SK-N-SH (cell line): Measurements from ENCODE around the gene KIF16B. TPM values are rescaled to one million over a fixed set of nuclear protein-coding genes. Genes with fewer than 3 reads are reported as not detected.
"Not testable (repeated sequence)": the region's sequence is repeated elsewhere in the genome, so short reads cannot be mapped to it uniquely, and the experiment has no call there.

Source experiments
- CTCF ChIA-PET: fragments of 300-600, 350-600 bp; formaldehyde crosslinking; extraction: SDS; loops from one replicate; lab custom pipeline; 2021; lab: Yijun Ruan, JAX
- POLR2A ChIA-PET: fragments of 350-600 bp; sonication (Branson Sonifier 250); formaldehyde crosslinking; extraction: SDS; loops from one replicate; lab custom pipeline; 2020; ENCODE audit warnings: antibody characterized with exemption, inconsistent platforms; lab: Yijun Ruan, JAX
- DNase-seq: peaks from one replicate; pipeline ENCODE4 v3.0.0; 2012
- H2AFZ ChIP-seq: fragments of 200-600 bp; sonication (generic); 2 replicates; pipeline ENCODE4 v1.8.1; 2016; ENCODE audit warnings: antibody characterized with exemption, mild to moderate bottlenecking, low read depth
- H3F3A ChIP-seq: fragments of 200-600 bp; sonication (generic); replicated peaks from 2 replicates; pipeline ENCODE3; 2016; ENCODE audit warnings: antibody characterized with exemption, mild to moderate bottlenecking; ENCODE audit not compliant: insufficient read depth
- H3K27ac ChIP-seq, 2 experiments: fragments of 200-500 bp in 1 of 2; fragments of 200-600 bp in 1 of 2; sonication (Bioruptor generic) in 1 of 2; sonication (generic), shearing (Covaris generic) in 1 of 2; 2 replicates each; pipeline versions ENCODE4 v1.5.1 to v1.6.1; 2014 to 2016; ENCODE audit warnings: low read depth in 2 of 2, inconsistent platforms in 1 of 2, low read length in 1 of 2, mild to moderate bottlenecking in 1 of 2, mixed read lengths in 1 of 2
- H3K27me3 ChIP-seq: fragments of 200-600 bp; sonication (generic), shearing (Covaris generic); 2 replicates; pipeline ENCODE4 v1.6.1; 2016; ENCODE audit warnings: mixed run types; ENCODE audit not compliant: insufficient read depth
- H3K36me3 ChIP-seq, 2 experiments: fragments of 200-500 bp in 1 of 2; fragments of 200-600 bp in 1 of 2; sonication (Bioruptor generic) in 1 of 2; sonication (generic) in 1 of 2; replicated peaks in 1 of 2; 2 replicates each; pipeline versions ENCODE3 to v1.5.1; 2014 to 2016; ENCODE audit warnings: low read length in 1 of 2, mild to moderate bottlenecking in 1 of 2; ENCODE audit not compliant: insufficient read depth in 2 of 2, control insufficient read depth in 1 of 2
- H3K4me1 ChIP-seq, 2 experiments: fragments of 200-500 bp in 1 of 2; fragments of 200-600 bp in 1 of 2; sonication (Bioruptor generic) in 1 of 2; sonication (generic), shearing (Covaris generic) in 1 of 2; 2 replicates each; pipeline versions ENCODE4 v1.5.1 to v1.6.1; 2014 to 2016; ENCODE audit warnings: low read depth in 1 of 2, low read length in 1 of 2, mixed run types in 1 of 2; ENCODE audit not compliant: insufficient read depth in 2 of 2, control insufficient read depth in 1 of 2
- H3K4me2 ChIP-seq: fragments of 200-600 bp; sonication (generic), shearing (Covaris generic); 2 replicates; pipeline ENCODE4 v1.6.1; 2017; ENCODE audit warnings: mixed run types
- H3K4me3 ChIP-seq, 2 experiments: fragments of 200-500 bp in 1 of 2; fragments of 200-600 bp in 1 of 2; sonication (Bioruptor generic) in 1 of 2; sonication (generic), shearing (Covaris generic) in 1 of 2; 2 replicates each; pipeline versions ENCODE4 v1.5.1 to v1.8.1; 2014 to 2016; ENCODE audit warnings: low read depth in 2 of 2, inconsistent platforms in 1 of 2, low read length in 1 of 2, mild to moderate bottlenecking in 1 of 2, mixed read lengths in 1 of 2, moderate library complexity in 1 of 2
- H3K79me2 ChIP-seq: fragments of 200-600 bp; sonication (generic); 2 replicates; pipeline ENCODE4 v1.8.1; 2017; ENCODE audit warnings: mild to moderate bottlenecking; ENCODE audit not compliant: insufficient read depth
- H3K9ac ChIP-seq: fragments of 200-600 bp; sonication (generic); 2 replicates; pipeline ENCODE4 v1.6.1; 2017; ENCODE audit warnings: mixed run types
- H3K9me2 ChIP-seq: fragments of 200-600 bp; sonication (generic); 2 replicates; pipeline ENCODE4 v1.6.1; 2017; ENCODE audit warnings: mixed run types
- H3K9me3 ChIP-seq: fragments of 200-600 bp; sonication (generic); 2 replicates; pipeline ENCODE4 v1.6.1; 2017; ENCODE audit warnings: mixed run types, mild to moderate bottlenecking, moderate library complexity
- H4K20me1 ChIP-seq: fragments of 200-600 bp; sonication (generic); 2 replicates; pipeline ENCODE4 v1.6.1; 2017; ENCODE audit warnings: mild to moderate bottlenecking, mixed run types; ENCODE audit not compliant: insufficient read depth
- EZH2phosphoT487 ChIP-seq: fragments of 200-600 bp; sonication (generic); IDR thresholded peaks from 2 replicates; pipeline ENCODE4 v1.6.1; 2017; ENCODE audit warnings: low read depth, mixed run types, mild to moderate bottlenecking, antibody characterized with exemption, moderate library complexity, borderline replicate concordance
- IRF3 ChIP-seq: fragments of 150-350 bp; IDR thresholded peaks from 2 replicates; pipeline ENCODE4 v1.6.1; 2016; ENCODE audit warnings: mild to moderate bottlenecking, low read depth, low read length
- NFIC ChIP-seq: IDR thresholded peaks from 2 replicates; pipeline ENCODE4 v1.4.0; 2012; ENCODE audit warnings: borderline replicate concordance
- NRF1 ChIP-seq: IDR thresholded peaks from 2 replicates; pipeline ENCODE4 v1.6.1; 2012; ENCODE audit warnings: low read depth, mild to moderate bottlenecking, low read length
- POLR2AphosphoS5 ChIP-seq: IDR thresholded peaks from 2 replicates; pipeline ENCODE4 v1.6.1; 2012; ENCODE audit warnings: low read depth, low read length
- RAD21 ChIP-seq: IDR thresholded peaks from 2 replicates; pipeline ENCODE4 v1.6.1; 2012; ENCODE audit warnings: mild to moderate bottlenecking, low read length
- RCOR1 ChIP-seq: fragments of 150-350 bp; IDR thresholded peaks from 2 replicates; pipeline ENCODE4 v1.6.1; 2017; ENCODE audit warnings: antibody characterized with exemption, low read length
- SIN3A ChIP-seq: IDR thresholded peaks from 2 replicates; pipeline ENCODE4 v1.6.1; 2012; ENCODE audit warnings: low read depth, mild to moderate bottlenecking, low read length, moderate library complexity, borderline replicate concordance
- SMC3 ChIP-seq: IDR thresholded peaks from 2 replicates; pipeline ENCODE4 v1.6.1; 2012; ENCODE audit warnings: low read depth, low read length, improper control_type of control experiment
- TEAD4 ChIP-seq: IDR thresholded peaks from 2 replicates; pipeline ENCODE4 v1.4.0; 2012; ENCODE audit warnings: mild to moderate bottlenecking, borderline replicate concordance; ENCODE audit not compliant: insufficient read depth
- YY1 ChIP-seq: IDR thresholded peaks from 2 replicates; pipeline ENCODE4 v1.4.0; 2012; ENCODE audit warnings: low read depth, mild to moderate bottlenecking
- WGBS: methylation state at CpG from one replicate; pipeline ENCODE4 v1.1.6; 2017; ENCODE audit warnings: low lambda C conversion rate; 5-methylcytosine and 5-hydroxymethylcytosine counted together
- polyA plus RNA-seq, 3 experiments: library from polyadenylated mRNA; depleted of rRNA; stranded (reverse); fragments of >200 nt; gene quantifications; 2 replicates each; pipeline ENCODE4 v1.2.3, GENCODE V29; 2012
- TF ChIP-seq, protein P1 (sequence below): IDR thresholded peaks from 2 replicates; pipeline ENCODE4 v1.4.0; 2012; ENCODE audit warnings: low read depth, borderline replicate concordance
- TF ChIP-seq, protein P2 (sequence below): IDR thresholded peaks from 2 replicates; pipeline ENCODE4 v1.4.0; 2012; ENCODE audit warnings: low read depth, borderline replicate concordance
- TF ChIP-seq, protein P3 (sequence below): fragments of 200-600 bp; sonication (generic); IDR thresholded peaks from 2 replicates; pipeline ENCODE4 v1.6.1; 2017; ENCODE audit warnings: antibody characterized with exemption, mild to moderate bottlenecking, moderate library complexity

The KIF16B gene
- polyA plus RNA-seq, 1 of the 3 experiments (the other 2 are of a cell fraction) = 3.3 TPM

- DNase-seq = no peak
- CTCF ChIA-PET = no interaction called here
- Histone ChIP-seq H3K4me2 (no peak overlapping the region), H3K27ac (no peak overlapping the region), H3K4me1 (no peaks in the 10 kb centered on the region), H3K9ac (no peak overlapping the region), H2AFZ (no peak overlapping the region), H3F3A (no peaks in the 10 kb centered on the region), H4K20me1 (no peaks in the 10 kb centered on the region), H3K9me3 (no peaks in the 10 kb centered on the region), H3K9me2 (no peaks in the 10 kb centered on the region), H3K36me3 (peaks cover 4 to 5% of the 10 kb centered on the region in 2 experiments), H3K27me3 (no peaks in the 10 kb centered on the region), H3K4me3 (no peak overlapping the region), H3K79me2 (no peaks in the 10 kb centered on the region)
- POLR2A ChIA-PET = no interaction called here
- WGBS = 82% methylated on average over 9 of the region's 9 CpGs
- TF ChIP-seq, protein P1, sequence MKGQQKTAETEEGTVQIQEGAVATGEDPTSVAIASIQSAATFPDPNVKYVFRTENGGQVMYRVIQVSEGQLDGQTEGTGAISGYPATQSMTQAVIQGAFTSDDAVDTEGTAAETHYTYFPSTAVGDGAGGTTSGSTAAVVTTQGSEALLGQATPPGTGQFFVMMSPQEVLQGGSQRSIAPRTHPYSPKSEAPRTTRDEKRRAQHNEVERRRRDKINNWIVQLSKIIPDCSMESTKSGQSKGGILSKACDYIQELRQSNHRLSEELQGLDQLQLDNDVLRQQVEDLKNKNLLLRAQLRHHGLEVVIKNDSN = no peak
- no peak for TF ChIP-seq YY1
- TF ChIP-seq IRF3 = no peak
- no peak for TF ChIP-seq RCOR1
- TF ChIP-seq SIN3A = no peak
- TF ChIP-seq, protein P2, sequence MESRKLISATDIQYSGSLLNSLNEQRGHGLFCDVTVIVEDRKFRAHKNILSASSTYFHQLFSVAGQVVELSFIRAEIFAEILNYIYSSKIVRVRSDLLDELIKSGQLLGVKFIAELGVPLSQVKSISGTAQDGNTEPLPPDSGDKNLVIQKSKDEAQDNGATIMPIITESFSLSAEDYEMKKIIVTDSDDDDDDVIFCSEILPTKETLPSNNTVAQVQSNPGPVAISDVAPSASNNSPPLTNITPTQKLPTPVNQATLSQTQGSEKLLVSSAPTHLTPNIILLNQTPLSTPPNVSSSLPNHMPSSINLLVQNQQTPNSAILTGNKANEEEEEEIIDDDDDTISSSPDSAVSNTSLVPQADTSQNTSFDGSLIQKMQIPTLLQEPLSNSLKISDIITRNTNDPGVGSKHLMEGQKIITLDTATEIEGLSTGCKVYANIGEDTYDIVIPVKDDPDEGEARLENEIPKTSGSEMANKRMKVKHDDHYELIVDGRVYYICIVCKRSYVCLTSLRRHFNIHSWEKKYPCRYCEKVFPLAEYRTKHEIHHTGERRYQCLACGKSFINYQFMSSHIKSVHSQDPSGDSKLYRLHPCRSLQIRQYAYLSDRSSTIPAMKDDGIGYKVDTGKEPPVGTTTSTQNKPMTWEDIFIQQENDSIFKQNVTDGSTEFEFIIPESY = no peak
- TF ChIP-seq EZH2phosphoT487 = no peak
- no peak for TF ChIP-seq TEAD4
- no peak for TF ChIP-seq RAD21
- no peak for TF ChIP-seq NRF1
- no peak for TF ChIP-seq NFIC
- TF ChIP-seq SMC3 = no peak
- TF ChIP-seq, protein P3, sequence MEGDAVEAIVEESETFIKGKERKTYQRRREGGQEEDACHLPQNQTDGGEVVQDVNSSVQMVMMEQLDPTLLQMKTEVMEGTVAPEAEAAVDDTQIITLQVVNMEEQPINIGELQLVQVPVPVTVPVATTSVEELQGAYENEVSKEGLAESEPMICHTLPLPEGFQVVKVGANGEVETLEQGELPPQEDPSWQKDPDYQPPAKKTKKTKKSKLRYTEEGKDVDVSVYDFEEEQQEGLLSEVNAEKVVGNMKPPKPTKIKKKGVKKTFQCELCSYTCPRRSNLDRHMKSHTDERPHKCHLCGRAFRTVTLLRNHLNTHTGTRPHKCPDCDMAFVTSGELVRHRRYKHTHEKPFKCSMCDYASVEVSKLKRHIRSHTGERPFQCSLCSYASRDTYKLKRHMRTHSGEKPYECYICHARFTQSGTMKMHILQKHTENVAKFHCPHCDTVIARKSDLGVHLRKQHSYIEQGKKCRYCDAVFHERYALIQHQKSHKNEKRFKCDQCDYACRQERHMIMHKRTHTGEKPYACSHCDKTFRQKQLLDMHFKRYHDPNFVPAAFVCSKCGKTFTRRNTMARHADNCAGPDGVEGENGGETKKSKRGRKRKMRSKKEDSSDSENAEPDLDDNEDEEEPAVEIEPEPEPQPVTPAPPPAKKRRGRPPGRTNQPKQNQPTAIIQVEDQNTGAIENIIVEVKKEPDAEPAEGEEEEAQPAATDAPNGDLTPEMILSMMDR = no peak
- no peak for TF ChIP-seq POLR2AphosphoS5
These were observed 46.5 kb downstream of the KIF16B start for GRCh38 chr20:16526433-16527380.

DNA sequence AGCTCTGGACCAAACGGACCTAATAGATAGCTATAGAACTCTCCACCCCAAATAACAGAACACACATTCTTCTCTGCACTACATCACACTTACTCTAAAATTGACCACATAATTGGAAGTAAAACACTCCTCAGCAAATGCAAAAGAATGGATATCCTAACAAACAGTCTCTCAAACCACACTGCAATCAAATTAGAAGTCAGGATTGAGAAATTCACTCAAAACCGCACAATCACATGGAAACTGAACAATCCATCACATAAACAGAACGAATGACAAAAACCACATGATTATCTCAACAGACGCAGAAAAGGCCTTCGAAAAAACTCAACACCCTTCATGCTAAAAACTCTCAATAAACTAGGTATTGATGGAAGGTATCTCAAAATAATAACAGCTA, 50.6 kb downstream of the KIF16B start:
- H3K27ac ChIP-seq, H3K4me1 ChIP-seq, H3K9ac ChIP-seq, H2AFZ ChIP-seq, H3K4me3 ChIP-seq, POLR2A ChIA-PET, H3K27me3 ChIP-seq, H3K36me3 ChIP-seq, DNase-seq, CTCF ChIA-PET, H3K4me2 ChIP-seq, H4K20me1 ChIP-seq, H3F3A ChIP-seq, H3K9me2 ChIP-seq, H3K79me2 ChIP-seq, H3K9me3 ChIP-seq: not testable (repeated sequence)
- 92% methylated on average over 5 of the region's 5 CpGs for WGBS
